Mesenchymal stem cell (in vitro differentiated cells and primary cell): ENCODE data around the gene PLG.

Experiments
- DNase-seq: peaks from one replicate; pipeline ENCODE4 v3.0.0-alpha.2; 2013
- H2AFZ ChIP-seq: one replicate; pipeline ENCODE4 v1.6.1; 2013; ENCODE audit warnings: low read depth, mild to moderate bottlenecking, control low read depth, inconsistent platforms, low read length, moderate library complexity
- H2AK5ac ChIP-seq: 2 replicates; pipeline ENCODE4 v1.6.1; 2013; ENCODE audit warnings: low read length, moderate library complexity, mild to moderate bottlenecking, inconsistent platforms; ENCODE audit not compliant: severe bottlenecking
- H2BK120ac ChIP-seq: one replicate; pipeline ENCODE4 v1.6.1; 2013; ENCODE audit warnings: low read depth, mild to moderate bottlenecking, inconsistent platforms, low read length, moderate library complexity
- H2BK12ac ChIP-seq, 2 experiments: one replicate each; pipeline ENCODE4 v1.6.1; 2013; ENCODE audit warnings: inconsistent platforms in 2 of 2, low read length in 2 of 2, mild to moderate bottlenecking in 2 of 2, moderate library complexity in 2 of 2, control low read depth in 1 of 2
- H2BK15ac ChIP-seq: one replicate; pipeline ENCODE4 v1.6.1; 2013; ENCODE audit warnings: mild to moderate bottlenecking, low read depth, inconsistent platforms; ENCODE audit not compliant: poor library complexity, severe bottlenecking
- H2BK5ac ChIP-seq: 2 replicates; pipeline ENCODE4 v1.6.1; 2013; ENCODE audit warnings: low read depth, mild to moderate bottlenecking, low read length, control low read depth, inconsistent platforms; ENCODE audit not compliant: poor library complexity, severe bottlenecking
- H3K14ac ChIP-seq, 2 experiments: one replicate each; pipeline ENCODE4 v1.6.1; 2013; ENCODE audit warnings: inconsistent platforms in 2 of 2, low read length in 2 of 2, control low read depth in 1 of 2, mild to moderate bottlenecking in 1 of 2, moderate library complexity in 1 of 2
- H3K18ac ChIP-seq, 2 experiments: one replicate each; pipeline ENCODE4 v1.6.1; 2013; ENCODE audit warnings: inconsistent platforms in 2 of 2, low read length in 2 of 2, control low read depth in 1 of 2, low read depth in 1 of 2, mild to moderate bottlenecking in 1 of 2
- H3K23ac ChIP-seq, 2 experiments: one replicate each; pipeline ENCODE4 v1.6.1; 2013; ENCODE audit warnings: inconsistent platforms in 2 of 2, low read length in 2 of 2, mild to moderate bottlenecking in 2 of 2, moderate library complexity in 2 of 2, control low read depth in 1 of 2
- H3K27ac ChIP-seq: 2 replicates; pipeline ENCODE4 v1.5.1; 2013; ENCODE audit warnings: mild to moderate bottlenecking, moderate library complexity, low read length, control low read depth, inconsistent platforms; ENCODE audit not compliant: poor library complexity, severe bottlenecking
- H3K27me3 ChIP-seq, 2 experiments: 2 replicates each; pipeline versions ENCODE4 v1.6.1 to v1.7.0; 2013; ENCODE audit warnings: low read length in 2 of 2, mild to moderate bottlenecking in 2 of 2, moderate library complexity in 2 of 2, control low read depth in 1 of 2, inconsistent platforms in 1 of 2; ENCODE audit not compliant: control insufficient read depth in 1 of 2, insufficient read depth in 1 of 2
- H3K36me3 ChIP-seq, 2 experiments: 2 replicates each; pipeline versions ENCODE4 v1.6.1 to v1.7.0; 2013; ENCODE audit warnings: low read length in 2 of 2, control low read depth in 1 of 2, inconsistent platforms in 1 of 2, low read depth in 1 of 2, mild to moderate bottlenecking in 1 of 2; ENCODE audit not compliant: insufficient read depth in 2 of 2, control insufficient read depth in 1 of 2
- H3K4ac ChIP-seq, 2 experiments: one replicate each; pipeline ENCODE4 v1.6.1; 2013; ENCODE audit warnings: inconsistent platforms in 2 of 2, low read length in 2 of 2, mild to moderate bottlenecking in 2 of 2, moderate library complexity in 2 of 2, control low read depth in 1 of 2, low read depth in 1 of 2
- H3K4me1 ChIP-seq: 2 replicates; pipeline ENCODE4 v1.6.1; 2013; ENCODE audit warnings: low read depth, low read length, control low read depth; ENCODE audit not compliant: control insufficient read depth, insufficient read depth
- H3K4me2 ChIP-seq: 2 replicates; pipeline ENCODE4 v1.6.1; 2013; ENCODE audit warnings: low read length, mild to moderate bottlenecking, inconsistent platforms; ENCODE audit not compliant: poor library complexity, severe bottlenecking
- H3K4me3 ChIP-seq, 2 experiments: 2 replicates each; pipeline versions ENCODE4 v1.5.1 to v1.7.0; 2013; ENCODE audit warnings: low read length in 2 of 2, mild to moderate bottlenecking in 2 of 2, control low read depth in 1 of 2, low read depth in 1 of 2; ENCODE audit not compliant: insufficient read depth in 1 of 2
- H3K79me1 ChIP-seq: replicated peaks from 2 replicates; pipeline ENCODE4 v1.6.1; 2013; ENCODE audit warnings: mild to moderate bottlenecking, control low read depth, low read length, inconsistent platforms; ENCODE audit not compliant: poor library complexity, severe bottlenecking
- H3K9ac ChIP-seq: 2 replicates; pipeline ENCODE4 v1.7.0; 2013; ENCODE audit warnings: mild to moderate bottlenecking, low read length, moderate library complexity
- H3K9me3 ChIP-seq: 2 replicates; pipeline ENCODE4 v1.7.0; 2013; ENCODE audit warnings: mild to moderate bottlenecking, low read length; ENCODE audit not compliant: control insufficient read depth
- H4K8ac ChIP-seq: one replicate; pipeline ENCODE4 v1.6.1; 2013; ENCODE audit warnings: inconsistent platforms, mild to moderate bottlenecking, low read length, moderate library complexity
- H4K91ac ChIP-seq: one replicate; pipeline ENCODE4 v1.6.1; 2013; ENCODE audit warnings: mild to moderate bottlenecking, low read length, inconsistent platforms
- WGBS: methylation state at CpG from one replicate; pipeline ENCODE4 v1.1.7; 2013; ENCODE audit warnings: mixed read lengths; 5-methylcytosine and 5-hydroxymethylcytosine counted together

PLG gene

DNA sequence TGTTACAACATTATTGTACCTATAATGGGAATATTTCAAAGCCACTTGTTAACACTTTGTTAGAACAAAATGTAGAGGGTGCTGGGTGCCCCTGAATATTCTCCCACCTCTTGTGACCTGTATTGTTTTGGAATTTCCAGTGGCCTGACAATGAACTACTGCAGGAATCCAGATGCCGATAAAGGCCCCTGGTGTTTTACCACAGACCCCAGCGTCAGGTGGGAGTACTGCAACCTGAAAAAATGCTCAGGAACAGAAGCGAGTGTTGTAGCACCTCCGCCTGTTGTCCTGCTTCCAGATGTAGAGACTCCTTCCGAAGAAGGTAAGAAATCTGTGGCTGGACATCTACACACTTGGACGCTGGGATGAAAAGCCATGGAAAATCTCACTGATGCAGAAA, 28.9 kb downstream of the PLG start:
- no peak overlapping the region for H3K14ac ChIP-seq
- H3K4me3 ChIP-seq: no peak overlapping the region
- WGBS: 51% methylated on average over 6 of the region's 6 CpGs
- H2BK120ac ChIP-seq: no peak overlapping the region
- no peak overlapping the region for H3K9ac ChIP-seq
- no peaks in the 10 kb centered on the region for H3K9me3 ChIP-seq
- H2AFZ ChIP-seq: no peak overlapping the region
- H2BK5ac ChIP-seq: no peak overlapping the region
- H4K8ac ChIP-seq: no peak overlapping the region
- no peak overlapping the region for H2AK5ac ChIP-seq
- H3K36me3 ChIP-seq: no peaks in the 10 kb centered on the region
- no peak overlapping the region for H3K27ac ChIP-seq
- no peak overlapping the region for H2BK15ac ChIP-seq
- H3K27me3 ChIP-seq: peaks cover 0 to 5% of the 10 kb centered on the region in 2 experiments
- no peak overlapping the region for H2BK12ac ChIP-seq
- H4K91ac ChIP-seq: no peak overlapping the region
- no peak overlapping the region for H3K18ac ChIP-seq
- no peaks in the 10 kb centered on the region for H3K4me1 ChIP-seq
- H3K23ac ChIP-seq: no peak overlapping the region
- DNase-seq: no peak
- no peak overlapping the region for H3K4ac ChIP-seq
- H3K79me1 ChIP-seq: no peaks in the 10 kb centered on the region
- no peak overlapping the region for H3K4me2 ChIP-seq

DNA sequence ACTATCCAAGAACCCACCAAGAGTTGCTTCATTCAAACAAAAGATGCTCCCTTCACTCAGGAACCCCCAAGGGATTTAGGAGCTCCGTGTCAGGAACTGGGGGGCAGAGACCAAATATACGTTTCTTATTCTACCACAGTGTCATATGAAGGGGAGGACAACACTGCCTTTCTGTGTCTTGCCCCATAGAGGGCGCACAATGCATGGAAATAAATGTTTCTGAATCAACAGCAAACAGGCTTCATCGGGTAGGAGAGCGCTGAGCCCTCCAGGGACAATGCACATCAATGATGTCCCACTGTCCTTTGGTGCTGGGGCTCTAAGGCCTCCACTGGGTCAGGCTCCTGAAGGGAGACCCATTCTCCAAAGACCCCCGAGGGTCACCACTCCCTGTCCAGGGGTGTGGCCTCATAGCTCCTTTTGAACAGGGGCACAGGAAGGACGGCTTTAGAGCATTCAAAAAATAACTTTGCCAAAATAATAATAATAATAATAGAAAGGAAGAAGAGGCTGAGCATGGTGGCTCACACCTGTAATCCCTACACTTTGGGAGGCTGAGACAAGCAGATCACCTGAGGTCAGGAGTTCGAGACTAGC, 31.1 kb downstream of the PLG start:
- H2BK12ac ChIP-seq: no peak overlapping the region
- H4K91ac ChIP-seq: no peak overlapping the region

DNA sequence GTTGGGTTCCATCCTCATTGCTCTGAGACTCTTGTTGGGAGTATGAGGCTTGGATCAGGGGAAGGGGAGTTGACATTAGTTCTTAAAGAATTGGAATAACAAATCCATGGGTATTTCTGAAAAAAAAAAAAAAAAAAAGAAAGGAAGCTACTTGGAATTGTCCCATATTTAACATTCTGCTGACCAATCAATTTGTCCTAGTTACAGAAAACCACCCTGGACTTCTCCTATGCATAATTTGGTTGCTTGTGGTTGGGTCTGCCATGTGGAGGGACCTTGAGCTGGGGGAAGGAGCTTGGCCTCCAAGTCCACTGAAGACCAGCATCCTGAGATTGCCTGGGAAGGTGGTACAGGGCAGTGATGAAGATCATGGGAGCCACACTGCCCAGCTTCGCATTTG, 32.6 kb downstream of the PLG start:
- Histone ChIP-seq H3K9ac (no peak overlapping the region), H2AK5ac (no peak overlapping the region), H4K8ac (no peak overlapping the region), H3K4me2 (no peak overlapping the region), H2BK15ac (no peak overlapping the region), H2BK12ac (no peak overlapping the region), H3K14ac (no peak overlapping the region), H3K4me3 (peak overlapping the region in 1 of 2 experiments; percentile 20), H3K36me3 (no peaks in the 10 kb centered on the region), H2AFZ (no peak overlapping the region), H3K18ac (no peak overlapping the region), H3K27me3 (peaks cover 0 to 5% of the 10 kb centered on the region in 2 experiments), H4K91ac (no peak overlapping the region), H3K4ac (no peak overlapping the region), H3K9me3 (no peaks in the 10 kb centered on the region), H3K79me1 (no peaks in the 10 kb centered on the region), H2BK5ac (no peak overlapping the region), H3K23ac (no peak overlapping the region), H3K27ac (no peak overlapping the region), H2BK120ac (no peak overlapping the region), H3K4me1 (no peaks in the 10 kb centered on the region)
- DNase-seq: no peak
- 80% methylated on average over 1 of the region's 1 CpG for WGBS

More for the DNA sequence above, 31.1 kb downstream of the PLG start:
- Histone ChIP-seq H3K4me1 (no peaks in the 10 kb centered on the region), H2AK5ac (no peak overlapping the region), H3K27ac (no peak overlapping the region), H3K27me3 (peaks cover 0 to 5% of the 10 kb centered on the region in 2 experiments), H3K36me3 (no peaks in the 10 kb centered on the region), H4K8ac (no peak overlapping the region), H3K9ac (no peak overlapping the region), H3K79me1 (no peaks in the 10 kb centered on the region), H2BK120ac (no peak overlapping the region), H3K18ac (no peak overlapping the region), H2AFZ (no peak overlapping the region), H3K4ac (no peak overlapping the region), H3K4me2 (no peak overlapping the region), H3K14ac (no peak overlapping the region), H3K23ac (no peak overlapping the region), H2BK15ac (no peak overlapping the region), H3K4me3 (no peak overlapping the region), H2BK5ac (no peak overlapping the region), H3K9me3 (no peaks in the 10 kb centered on the region)
- DNase-seq: peak; percentile 10
- 32% methylated on average over 7 of the region's 8 CpGs for whole genome bisulfite sequencing

DNA sequence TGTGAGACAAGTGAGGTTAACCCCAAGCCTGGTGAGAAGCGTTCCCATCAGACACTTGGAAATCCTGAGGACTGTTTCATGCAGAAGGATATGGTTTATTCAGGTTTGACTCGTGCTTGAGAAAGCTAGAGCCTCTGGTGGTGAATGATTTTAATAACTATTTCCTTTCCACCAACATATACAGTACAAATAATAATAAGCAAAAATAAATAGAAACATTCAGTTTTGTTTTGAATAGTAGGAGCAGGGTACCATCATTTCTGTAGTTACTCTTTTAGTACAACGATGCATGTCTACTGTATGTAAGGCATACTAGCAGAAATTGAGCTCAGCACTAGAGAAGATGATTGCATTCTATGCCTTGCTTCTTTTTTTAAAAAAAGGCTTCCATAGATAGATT, 33.5 kb downstream of the PLG start:
- no peak overlapping the region for H3K4ac ChIP-seq
- no peaks in the 10 kb centered on the region for H3K79me1 ChIP-seq
- no peak overlapping the region for H4K91ac ChIP-seq
- no peak overlapping the region for H3K14ac ChIP-seq
- no peak overlapping the region for H3K4me3 ChIP-seq
- H3K9ac ChIP-seq: no peak overlapping the region
- WGBS: 45% methylated on average over 2 of the region's 3 CpGs
- no peak overlapping the region for H2BK5ac ChIP-seq
- no peak overlapping the region for H3K4me2 ChIP-seq
- H3K9me3 ChIP-seq: no peaks in the 10 kb centered on the region
- H2BK120ac ChIP-seq: no peak overlapping the region
- H3K23ac ChIP-seq: no peak overlapping the region
- no peak overlapping the region for H3K18ac ChIP-seq
- H3K27me3 ChIP-seq: peaks cover 0 to 5% of the 10 kb centered on the region in 2 experiments
- no peaks in the 10 kb centered on the region for H3K36me3 ChIP-seq
- no peak overlapping the region for H2BK15ac ChIP-seq
- H2AK5ac ChIP-seq: no peak overlapping the region
- no peaks in the 10 kb centered on the region for H3K4me1 ChIP-seq
- no peak overlapping the region for H4K8ac ChIP-seq
- H2AFZ ChIP-seq: no peak overlapping the region
- no peak overlapping the region for H2BK12ac ChIP-seq
- DNase-seq: no peak
- no peak overlapping the region for H3K27ac ChIP-seq
